OCI-LY1 (cell line): ENCODE measurements around the gene LCE2B.
"Not testable (repeated sequence)": the region's sequence is repeated elsewhere in the genome, so short reads cannot be mapped to it uniquely, and the experiment has no call there.

ENCODE experiments used
- H2AFZ ChIP-seq: fragments of 200-600 bp; sonication (generic), shearing (Covaris generic); 2 replicates; pipeline ENCODE4 v1.6.0; 2014; ENCODE audit warnings: antibody characterized with exemption, mild to moderate bottlenecking, low read length
- H3F3A ChIP-seq: fragments of 200-600 bp; sonication (generic), shearing (Covaris generic); 2 replicates; pipeline ENCODE4 v1.6.0; 2014; ENCODE audit warnings: mild to moderate bottlenecking, antibody characterized with exemption, low read length, moderate library complexity; ENCODE audit not compliant: insufficient read depth
- H3K27ac ChIP-seq: fragments of 200-600 bp; sonication (generic); 2 replicates; pipeline ENCODE4 v1.5.1; 2014; ENCODE audit warnings: low read length, mixed run types, mild to moderate bottlenecking, low read depth; ENCODE audit not compliant: poor library complexity, severe bottlenecking
- H3K27me3 ChIP-seq: fragments of 200-600 bp; sonication (generic); 2 replicates; pipeline ENCODE4 v1.6.0; 2014; ENCODE audit warnings: antibody characterized with exemption, mild to moderate bottlenecking, low read length, moderate library complexity; ENCODE audit not compliant: insufficient read depth
- H3K36me3 ChIP-seq: fragments of 200-600 bp; sonication (generic); 2 replicates; pipeline ENCODE4 v1.6.1; 2014; ENCODE audit warnings: mild to moderate bottlenecking, antibody characterized with exemption, low read length, moderate library complexity, mixed read lengths; ENCODE audit not compliant: insufficient read depth
- H3K4me1 ChIP-seq: fragments of 200-600 bp; sonication (generic); 2 replicates; pipeline ENCODE4 v1.5.1; 2014; ENCODE audit warnings: mild to moderate bottlenecking, low read length, moderate library complexity; ENCODE audit not compliant: insufficient read depth, severe bottlenecking
- H3K4me2 ChIP-seq: fragments of 200-600 bp; sonication (generic), shearing (Covaris generic); 2 replicates; pipeline ENCODE4 v1.6.1; 2014; ENCODE audit warnings: low read length
- H3K4me3 ChIP-seq: fragments of 200-600 bp; sonication (generic); 2 replicates; pipeline ENCODE4 v1.5.1; 2014; ENCODE audit warnings: low read length, low read depth, mild to moderate bottlenecking, mixed read lengths; ENCODE audit not compliant: poor library complexity, severe bottlenecking
- H3K79me2 ChIP-seq: fragments of 200-600 bp; shearing (Covaris generic); 2 replicates; pipeline ENCODE4 v1.6.1; 2016; ENCODE audit warnings: mixed run types, low read length, mixed read lengths; ENCODE audit not compliant: insufficient read depth
- H3K9ac ChIP-seq: fragments of 200-600 bp; sonication (generic), shearing (Covaris generic); 2 replicates; pipeline ENCODE4 v1.6.1; 2014; ENCODE audit warnings: mild to moderate bottlenecking, low read length, mixed read lengths
- H3K9me2 ChIP-seq: fragments of 200-600 bp; sonication (generic), shearing (Covaris generic); 2 replicates; pipeline ENCODE4 v1.6.1; 2014; ENCODE audit warnings: low read depth, mild to moderate bottlenecking, low read length, mixed read lengths
- H3K9me3 ChIP-seq: fragments of 200-600 bp; shearing (Covaris generic); 2 replicates; pipeline ENCODE4 v1.6.1; 2014; ENCODE audit warnings: low read length, mixed read lengths
- H4K20me1 ChIP-seq: fragments of 200-600 bp; sonication (generic), shearing (Covaris generic); 2 replicates; pipeline ENCODE4 v1.6.0; 2016; ENCODE audit warnings: mild to moderate bottlenecking, low read length; ENCODE audit not compliant: insufficient read depth
- CTCF ChIP-seq: fragments of 200-600 bp; sonication (generic), shearing (Covaris generic); IDR thresholded peaks from 2 replicates; pipeline ENCODE4 v1.5.1; 2017; ENCODE audit warnings: mild to moderate bottlenecking, antibody characterized with exemption, low read length, moderate library complexity, mixed read lengths
- EZH2 ChIP-seq: fragments of 200-600 bp; sonication (generic), shearing (Covaris generic); IDR thresholded peaks from 2 replicates; pipeline ENCODE4 v1.8.0; 2017; ENCODE audit warnings: borderline replicate concordance, mixed run types, mild to moderate bottlenecking, antibody characterized with exemption, low read length, moderate library complexity, mixed read lengths

Gene LCE2B

DNA sequence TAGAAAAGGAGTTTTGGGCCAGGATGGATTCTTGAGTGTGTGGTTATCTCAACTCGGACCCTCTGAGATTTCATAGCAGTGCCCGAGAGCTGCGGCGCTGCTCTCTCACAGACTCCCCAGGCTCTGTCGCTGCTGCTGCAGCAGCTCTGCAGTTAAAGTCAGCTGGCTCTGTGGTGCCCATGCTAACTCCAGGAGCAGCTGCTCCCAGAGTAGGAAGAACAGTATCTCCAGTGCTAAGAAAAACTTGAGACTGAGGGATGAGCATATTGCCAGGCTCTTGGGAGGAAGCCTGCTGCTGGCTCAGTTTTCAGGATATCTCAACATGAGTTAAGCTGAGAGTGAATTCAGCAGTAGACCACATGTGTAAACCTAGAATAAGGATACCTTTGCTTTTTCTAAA is 18.3 kb upstream of the LCE2B start:
- no peaks in the 10 kb centered on the region for H3K36me3 ChIP-seq
- no peaks in the 10 kb centered on the region for H4K20me1 ChIP-seq
- no peaks in the 10 kb centered on the region for H3F3A ChIP-seq
- H2AFZ ChIP-seq, result no peak overlapping the region
- no peaks in the 10 kb centered on the region for H3K4me1 ChIP-seq
- no peak overlapping the region for H3K27ac ChIP-seq
- H3K4me2 ChIP-seq, result no peak overlapping the region
- no peaks in the 10 kb centered on the region for H3K9me2 ChIP-seq
- no peaks in the 10 kb centered on the region for H3K27me3 ChIP-seq
- H3K9ac ChIP-seq, result no peak overlapping the region
- no peaks in the 10 kb centered on the region for H3K9me3 ChIP-seq
- no peak overlapping the region for H3K4me3 ChIP-seq
- TF ChIP-seq EZH2 (no peak), CTCF (no peak)
- no peaks in the 10 kb centered on the region for H3K79me2 ChIP-seq

- no peak overlapping the region for H3K4me2 ChIP-seq
- no peak overlapping the region for H2AFZ ChIP-seq
- H3K9ac ChIP-seq, result no peak overlapping the region
- H3K79me2 ChIP-seq, result no peaks in the 10 kb centered on the region
- no peaks in the 10 kb centered on the region for H3K9me3 ChIP-seq
- no peaks in the 10 kb centered on the region for H3F3A ChIP-seq
- H3K36me3 ChIP-seq, result no peaks in the 10 kb centered on the region
- no peaks in the 10 kb centered on the region for H4K20me1 ChIP-seq
- no peaks in the 10 kb centered on the region for H3K9me2 ChIP-seq
- H3K27ac ChIP-seq, result no peak overlapping the region
- H3K4me3 ChIP-seq, result no peak overlapping the region
- no peak for TF ChIP-seq EZH2
- no peak for TF ChIP-seq CTCF
- no peaks in the 10 kb centered on the region for H3K4me1 ChIP-seq
- no peaks in the 10 kb centered on the region for H3K27me3 ChIP-seq
Observed at GRCh38 chr1:152673016-152673415, 12.9 kb upstream of the LCE2B start.

GRCh38 chr1:152674983-152675382 is 10.9 kb upstream of the LCE2B start, which contains the start of gene LCE2C:
Gene LCE2C, plus strand, starts transcription at chr1:152675279. Its CDS starts 737 bp downstream, at chr1:152676016.
- not testable (repeated sequence) for H3K4me1 ChIP-seq, H3K27ac ChIP-seq, H3K9ac ChIP-seq, H3K4me2 ChIP-seq, H3K27me3 ChIP-seq, H3K9me2 ChIP-seq, H3K4me3 ChIP-seq, H3F3A ChIP-seq, H3K79me2 ChIP-seq, H2AFZ ChIP-seq, H3K9me3 ChIP-seq, H4K20me1 ChIP-seq, H3K36me3 ChIP-seq

DNA sequence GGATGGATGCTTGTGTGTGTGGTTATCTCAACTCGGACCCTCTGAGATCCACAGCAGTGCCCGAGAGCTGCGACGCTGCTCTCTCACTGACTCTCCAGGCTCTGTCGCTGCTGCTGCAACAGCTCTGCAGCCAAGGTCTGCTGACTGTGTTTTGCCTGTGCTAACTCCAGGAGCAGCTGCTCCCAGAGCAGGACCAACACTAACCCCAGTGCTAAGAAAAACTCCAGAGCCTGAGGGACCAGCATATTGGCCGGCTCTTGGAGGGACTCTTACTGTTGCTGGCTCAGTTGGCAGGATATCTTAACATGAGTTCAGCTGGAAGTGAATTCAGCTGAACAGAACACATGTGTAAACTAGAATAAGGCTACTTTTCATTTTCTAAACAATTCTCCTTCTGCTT is 6.5 kb upstream of the LCE2B start:
- TF ChIP-seq CTCF, result no peak
- TF ChIP-seq EZH2, result no peak
- H3K79me2 ChIP-seq, result no peaks in the 10 kb centered on the region
- H3K9me2 ChIP-seq, result no peaks in the 10 kb centered on the region
- no peak overlapping the region for H3K4me2 ChIP-seq
- no peaks in the 10 kb centered on the region for H3K4me1 ChIP-seq
- H4K20me1 ChIP-seq, result no peaks in the 10 kb centered on the region
- H3K27me3 ChIP-seq, result no peaks in the 10 kb centered on the region
- H3K9ac ChIP-seq, result no peak overlapping the region
- no peaks in the 10 kb centered on the region for H3F3A ChIP-seq
- H3K4me3 ChIP-seq, result no peak overlapping the region
- H2AFZ ChIP-seq, result no peak overlapping the region
- H3K9me3 ChIP-seq, result no peaks in the 10 kb centered on the region
- no peak overlapping the region for H3K27ac ChIP-seq
- no peaks in the 10 kb centered on the region for H3K36me3 ChIP-seq
